ENCODE results near the gene RPL41.

RPL41 gene

DNA sequence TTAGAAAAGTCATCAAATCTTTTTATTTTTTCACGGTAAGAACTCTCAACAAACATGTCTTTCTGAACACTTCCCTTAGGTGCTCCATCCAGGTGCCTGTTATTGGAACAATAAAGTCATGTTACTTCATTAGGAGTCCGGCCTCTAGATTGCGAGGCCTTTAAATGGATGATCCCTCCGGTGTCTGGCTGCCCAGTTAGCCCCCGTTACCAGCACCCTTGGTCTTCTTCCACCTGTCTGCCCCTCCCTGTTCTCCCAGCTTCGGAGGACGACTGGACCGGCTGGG lies 12.7 kb upstream of the RPL41 start:
- no peak for DNase-seq

DNA sequence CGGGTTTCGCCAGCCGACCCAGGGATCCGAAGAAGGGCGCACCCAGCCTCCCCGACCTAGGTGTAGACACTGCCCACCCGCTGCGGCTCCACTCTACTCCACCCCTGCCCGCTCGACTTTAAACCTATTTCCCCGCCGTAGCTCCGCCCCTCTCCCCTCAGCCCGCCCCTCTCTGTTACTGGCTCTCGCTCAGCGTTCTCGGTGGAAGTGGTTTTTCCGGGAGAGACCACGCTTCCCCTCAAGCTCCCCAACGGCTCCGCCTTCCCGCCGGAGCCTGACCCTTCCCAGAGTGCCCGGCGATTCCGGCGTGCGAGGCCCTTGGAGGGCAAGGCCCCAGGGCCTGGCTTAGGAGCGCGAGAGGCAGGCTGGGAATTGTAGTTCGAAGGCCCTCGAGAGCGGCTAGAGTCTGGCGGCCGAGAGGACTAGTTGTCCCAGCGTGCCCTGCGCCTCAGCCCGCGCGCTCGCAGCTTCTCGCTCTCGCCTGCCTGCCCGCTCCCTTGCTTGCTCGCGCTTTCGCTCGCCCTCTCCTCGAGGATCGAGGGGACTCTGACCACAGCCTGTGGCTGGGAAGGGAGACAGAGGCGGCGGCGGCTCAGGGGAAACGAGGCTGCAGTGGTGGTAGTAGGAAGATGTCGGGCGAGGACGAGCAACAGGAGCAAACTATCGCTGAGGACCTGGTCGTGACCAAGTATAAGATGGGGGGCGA lies 12.2 kb upstream of the RPL41 start, which contains the start of gene PA2G4:
PA2G4 (plus strand) TSS at position 451 of the 706 bp plus-strand sequence; CDS start at position 630, 179 bp downstream.
- DNase-seq = peak; percentile 99

DNA sequence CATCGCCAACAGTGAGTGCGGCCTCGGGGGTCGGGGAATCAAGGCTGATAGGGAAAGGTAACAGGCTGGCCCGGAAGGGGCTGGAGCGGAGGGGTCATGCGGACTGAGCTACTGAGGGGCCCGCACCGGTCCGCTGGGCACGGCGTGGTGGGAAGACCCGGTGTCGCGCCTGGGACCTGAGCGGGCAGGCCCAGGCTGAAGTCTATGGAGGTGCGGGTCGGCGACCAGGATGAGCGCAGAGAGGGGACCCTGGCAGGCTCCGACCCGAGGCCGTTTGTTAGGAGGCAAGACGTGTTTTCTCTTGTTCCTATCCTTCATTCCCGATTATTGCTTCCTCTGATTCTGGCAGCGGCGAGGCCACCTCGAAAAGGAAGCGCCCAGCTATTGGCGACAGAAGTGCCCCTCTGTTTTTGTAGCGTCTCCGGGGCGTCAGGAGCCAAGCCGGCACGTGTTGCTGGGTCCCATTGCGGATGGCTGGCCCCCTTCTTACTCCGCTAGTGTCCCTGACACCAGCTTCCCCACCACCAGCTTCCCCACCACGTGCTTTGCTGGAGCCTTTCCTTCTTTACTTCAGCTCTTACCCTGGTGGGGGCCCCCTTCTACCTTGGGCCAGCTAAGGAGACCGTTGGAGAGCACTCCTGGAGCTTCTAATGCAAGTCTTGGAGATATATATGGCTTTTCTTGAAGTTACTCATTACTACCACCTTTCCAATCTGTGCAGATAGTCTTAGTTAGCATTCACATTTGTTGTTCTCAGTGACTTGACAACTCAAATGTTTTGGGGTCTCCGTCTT lies 11.4 kb upstream of the RPL41 start:
- DNase-seq = peak; percentile 26

DNA sequence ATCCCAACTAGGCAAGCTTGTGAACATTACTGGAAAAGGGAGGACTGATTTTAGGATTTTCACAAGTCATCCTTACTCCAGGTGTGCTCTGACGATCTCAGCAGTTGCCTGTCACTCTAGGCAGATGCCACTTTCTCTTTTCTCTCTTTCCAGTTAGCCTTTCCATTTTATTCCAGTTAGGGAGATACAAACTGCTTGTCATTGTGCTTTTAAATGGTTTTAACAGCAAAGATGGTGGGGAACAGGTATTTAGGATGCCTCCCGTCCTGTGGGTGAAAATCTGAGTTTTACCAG lies 10.9 kb upstream of the RPL41 start:
- no peak for DNase-seq

DNA sequence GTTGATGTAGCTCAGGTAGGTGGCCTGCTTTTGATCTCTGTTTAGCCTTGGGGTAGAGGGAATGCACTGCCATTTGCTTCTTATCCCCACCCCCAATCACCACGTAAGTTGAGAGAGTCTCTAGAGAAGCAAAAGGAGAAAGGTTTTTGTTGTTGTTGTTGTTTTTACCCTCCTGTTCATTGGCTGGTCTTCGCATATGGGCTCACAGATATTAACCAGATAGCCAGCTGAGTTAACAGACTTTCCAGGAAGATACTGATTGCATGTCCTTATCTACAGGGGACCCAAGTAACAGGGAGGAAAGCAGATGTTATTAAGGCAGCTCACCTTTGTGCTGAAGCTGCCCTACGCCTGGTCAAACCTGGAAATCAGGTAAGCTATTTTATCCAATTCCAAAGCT lies 9.2 kb upstream of the RPL41 start:
- no peak for DNase-seq

DNA sequence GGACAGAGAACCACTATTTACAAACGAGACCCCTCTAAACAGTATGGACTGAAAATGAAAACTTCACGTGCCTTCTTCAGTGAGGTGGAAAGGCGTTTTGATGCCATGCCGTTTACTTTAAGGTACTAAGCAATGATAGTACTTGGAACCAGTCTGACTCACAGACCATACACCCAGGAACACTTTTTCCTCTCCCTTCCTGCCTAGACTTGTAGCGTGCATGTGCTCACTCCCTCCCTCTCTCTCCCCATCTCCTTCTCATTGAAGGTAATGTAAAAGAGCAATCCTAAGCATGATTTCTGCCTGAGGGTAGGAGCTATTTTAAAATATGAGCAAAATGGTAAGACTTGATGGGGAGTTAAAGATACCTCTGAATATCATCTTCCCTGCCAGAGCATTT lies 5.9 kb upstream of the RPL41 start:
- DNase-seq = no peak

DNA sequence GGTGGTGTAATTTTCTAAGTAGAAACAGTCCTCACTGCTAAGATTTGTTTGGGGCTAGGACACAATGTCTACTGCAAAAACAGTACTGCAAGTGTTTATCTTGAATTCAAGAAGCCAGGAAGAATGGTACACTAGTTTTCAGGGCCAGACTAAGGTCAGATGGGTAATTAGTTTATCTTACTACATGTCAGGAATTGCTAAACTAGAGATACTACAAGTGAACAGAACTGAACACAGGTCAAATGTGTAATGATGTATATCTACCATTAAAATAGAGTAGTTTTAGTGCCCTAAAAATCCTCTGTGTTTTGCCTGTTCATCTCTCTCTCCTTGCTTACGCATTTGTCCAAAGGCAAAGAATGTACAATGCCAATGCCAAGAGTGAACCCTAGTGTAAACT lies 2.3 kb upstream of the RPL41 start:
- no peak for DNase-seq

DNA sequence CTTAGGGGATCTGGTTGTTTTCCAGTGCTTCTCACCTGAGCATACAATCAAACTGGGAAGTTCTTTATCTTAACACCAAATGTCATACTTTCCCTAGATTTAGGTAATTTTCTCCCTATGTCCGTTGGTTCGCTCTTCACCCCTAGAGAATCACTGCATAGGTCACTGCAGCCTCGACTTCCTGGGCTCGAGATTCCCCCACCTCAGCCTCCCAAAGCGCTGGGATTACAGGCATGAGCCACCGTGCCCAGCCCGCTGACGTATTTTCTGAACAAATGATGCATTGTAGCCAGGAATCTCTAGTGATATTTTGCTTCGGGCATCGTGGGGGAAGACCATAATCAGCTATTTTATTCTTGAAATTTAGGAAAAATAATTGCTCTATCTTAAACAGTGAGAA lies 1.1 kb upstream of the RPL41 start:
- DNase-seq = no peak

DNA sequence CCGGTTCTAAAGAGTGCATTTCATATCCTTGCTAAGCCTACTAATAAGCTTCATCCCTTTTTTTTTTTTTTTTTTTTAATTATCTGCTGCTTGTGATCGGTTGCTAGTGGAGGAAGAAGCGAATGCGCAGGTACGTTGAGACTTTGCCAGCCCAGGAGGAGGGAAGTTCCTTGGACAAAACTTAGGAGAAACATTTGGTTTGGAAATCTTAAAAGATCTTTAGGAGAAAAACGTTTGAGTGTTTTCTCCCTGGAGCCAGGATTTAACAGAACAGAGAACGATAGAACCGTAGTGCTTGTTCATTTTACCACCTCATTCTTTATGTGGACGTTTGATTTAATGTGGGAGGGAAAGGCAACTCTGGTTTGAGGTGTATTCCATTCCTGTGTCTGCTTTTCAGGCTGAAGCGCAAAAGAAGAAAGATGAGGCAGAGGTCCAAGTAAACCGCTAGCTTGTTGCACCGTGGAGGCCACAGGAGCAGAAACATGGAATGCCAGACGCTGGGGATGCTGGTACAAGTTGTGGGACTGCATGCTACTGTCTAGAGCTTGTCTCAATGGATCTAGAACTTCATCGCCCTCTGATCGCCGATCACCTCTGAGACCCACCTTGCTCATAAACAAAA lies 761 bp downstream of the RPL41 start:
- peak; percentile 11 for DNase-seq

DNA sequence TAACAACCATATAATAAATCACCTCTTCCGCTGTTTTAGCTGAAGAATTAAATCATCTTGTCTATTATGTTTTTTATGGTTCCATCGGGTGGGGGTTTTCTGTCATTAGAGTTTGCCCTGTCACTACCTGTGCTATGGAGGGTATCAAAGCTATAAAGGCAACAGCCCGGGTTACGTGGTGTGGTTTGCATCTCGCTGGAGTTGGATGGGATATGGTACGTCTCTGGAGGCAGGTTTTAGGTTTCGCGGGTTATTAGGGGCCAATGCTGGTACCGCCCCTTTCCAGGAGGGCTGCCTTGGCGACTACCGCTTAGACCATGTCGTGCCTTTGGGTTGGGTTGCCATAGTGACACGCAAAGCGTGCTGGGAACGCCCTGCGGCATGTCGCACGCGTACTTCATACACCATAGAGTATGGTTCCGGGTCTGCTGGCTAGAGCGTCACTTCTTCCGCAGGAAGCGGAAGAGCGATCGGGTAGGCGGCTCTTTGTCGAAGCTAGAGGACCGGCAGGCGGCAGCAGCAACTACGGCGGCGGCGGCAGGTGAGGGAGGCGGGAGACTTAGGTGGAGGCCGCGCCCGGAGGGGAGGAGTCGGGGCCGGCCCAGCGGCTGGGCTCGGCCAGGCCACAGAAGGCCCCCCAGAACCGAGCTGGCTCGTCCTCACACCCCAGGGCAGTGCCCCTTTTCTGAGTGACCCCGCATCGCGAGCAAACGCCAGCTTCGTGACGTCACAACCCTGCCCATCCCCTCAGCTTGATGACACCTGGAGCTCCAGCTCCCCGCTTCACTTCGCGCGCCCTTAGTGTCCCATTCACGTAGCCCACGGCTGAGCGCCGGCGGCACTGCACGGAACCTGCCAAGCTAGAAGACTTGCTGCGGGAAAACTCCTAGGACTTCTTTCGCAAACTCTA lies 1.6 kb downstream of the RPL41 start, which contains the start of gene ZC3H10:
ZC3H10 (plus strand) TSS at position 489 of the 910 bp plus-strand sequence. CDS start 2,297 bp downstream, outside the sequence.
- peak; percentile 99 for DNase-seq

DNA sequence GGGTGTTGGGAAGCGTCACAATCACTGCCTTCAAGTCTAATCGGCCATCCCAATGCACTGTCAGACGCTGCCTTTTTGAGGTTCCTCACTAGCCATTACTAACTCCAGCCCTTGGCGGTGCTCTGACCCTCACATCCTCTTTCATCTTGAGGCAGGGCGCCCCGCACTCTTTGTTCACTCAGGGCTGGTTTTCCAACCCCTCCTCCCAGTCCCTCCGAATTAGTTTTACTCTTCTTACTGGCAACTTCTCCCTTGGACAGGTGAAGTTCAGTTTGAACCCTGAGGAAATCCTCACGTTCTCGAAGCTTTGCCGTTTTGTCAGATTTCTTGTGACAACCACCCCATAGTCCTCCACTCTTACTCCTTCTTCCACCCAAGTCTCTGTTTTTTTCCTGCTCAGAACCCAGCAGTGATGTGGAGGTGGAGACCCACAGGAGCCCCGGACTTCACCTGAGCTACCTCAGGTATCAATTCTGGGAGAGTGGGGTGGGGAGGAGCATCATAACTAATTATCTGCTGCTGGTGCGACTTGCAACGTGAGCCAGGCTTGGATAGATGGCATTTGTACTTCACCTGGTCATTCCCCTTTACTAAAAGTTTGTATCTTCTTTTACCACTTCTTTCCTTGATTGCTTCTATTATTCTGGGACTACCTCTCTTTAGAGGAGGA lies 2.4 kb downstream of the RPL41 start:
- no peak for DNase-seq

DNA sequence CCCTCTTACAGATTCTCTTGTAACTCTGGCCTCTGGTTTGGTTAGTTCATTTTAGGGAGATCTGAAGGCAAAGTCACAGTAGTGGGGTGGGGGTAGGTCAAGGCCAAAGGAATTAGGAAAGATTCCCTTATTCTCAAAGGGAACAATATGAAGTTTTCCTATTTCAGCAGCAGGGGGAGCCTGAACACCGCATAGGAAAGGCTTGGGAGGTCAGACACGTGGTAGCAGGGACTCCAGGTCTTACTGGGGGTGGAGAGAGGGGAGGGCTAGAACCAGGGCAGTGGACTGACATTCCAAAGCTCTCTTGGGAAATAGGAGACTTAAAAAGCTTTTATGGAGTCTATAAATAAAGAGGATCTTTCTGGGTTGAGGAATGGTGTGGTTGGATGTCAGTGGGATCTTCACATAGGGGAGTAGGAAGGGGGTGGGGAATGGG lies 2.9 kb downstream of the RPL41 start:
- DNase-seq = peak; percentile 78

DNA sequence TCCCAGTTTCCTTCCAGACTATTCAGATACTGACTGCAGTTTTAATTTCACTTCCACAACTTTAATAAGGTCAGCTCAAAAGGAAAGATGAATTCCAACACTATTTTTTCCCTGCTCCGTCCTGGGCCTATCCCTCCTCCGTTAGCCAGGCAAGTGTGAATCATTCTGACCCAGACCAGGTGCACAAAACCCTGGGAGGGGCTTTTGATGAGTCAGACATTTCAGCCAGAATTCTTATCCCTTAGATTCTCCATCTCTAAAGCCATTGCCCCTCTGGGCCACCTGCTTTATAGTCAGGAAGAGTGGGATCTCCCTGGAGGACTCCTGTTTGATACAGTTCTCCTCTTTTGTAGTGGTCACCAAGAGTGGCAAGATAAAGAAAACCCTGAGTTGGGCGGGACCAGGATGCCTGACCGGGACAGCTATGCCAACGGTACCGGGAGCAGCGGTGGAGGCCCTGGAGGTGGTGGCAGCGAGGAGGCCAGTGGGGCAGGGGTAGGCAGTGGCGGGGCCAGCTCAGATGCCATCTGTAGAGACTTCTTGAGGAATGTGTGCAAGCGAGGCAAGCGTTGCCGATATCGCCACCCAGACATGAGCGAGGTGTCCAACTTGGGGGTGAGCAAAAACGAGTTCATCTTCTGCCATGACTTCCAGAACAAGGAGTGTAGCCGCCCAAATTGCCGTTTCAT lies 3.9 kb downstream of the RPL41 start:
- DNase-seq = no peak

DNA sequence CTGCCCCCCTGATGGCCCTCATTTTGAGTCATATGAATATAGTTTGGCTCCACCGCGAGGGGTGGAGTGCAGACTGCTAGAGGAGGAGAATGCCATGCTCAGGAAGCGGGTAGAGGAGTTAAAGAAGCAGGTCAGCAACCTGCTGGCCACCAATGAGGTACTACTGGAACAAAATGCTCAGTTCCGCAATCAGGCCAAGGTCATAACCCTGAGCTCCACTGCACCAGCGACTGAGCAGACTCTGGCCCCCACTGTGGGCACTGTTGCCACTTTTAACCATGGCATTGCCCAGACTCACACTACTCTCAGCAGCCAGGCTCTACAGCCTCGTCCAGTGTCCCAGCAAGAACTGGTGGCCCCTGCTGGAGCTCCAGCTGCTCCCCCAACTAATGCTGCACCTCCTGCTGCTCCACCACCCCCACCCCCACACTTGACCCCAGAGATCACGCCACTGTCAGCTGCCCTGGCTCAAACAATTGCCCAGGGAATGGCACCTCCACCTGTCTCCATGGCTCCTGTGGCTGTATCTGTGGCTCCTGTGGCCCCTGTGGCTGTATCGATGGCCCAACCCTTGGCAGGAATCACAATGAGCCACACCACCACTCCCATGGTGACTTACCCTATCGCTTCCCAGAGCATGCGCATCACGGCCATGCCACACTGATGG lies 4.9 kb downstream of the RPL41 start:
- DNase-seq = no peak

DNA sequence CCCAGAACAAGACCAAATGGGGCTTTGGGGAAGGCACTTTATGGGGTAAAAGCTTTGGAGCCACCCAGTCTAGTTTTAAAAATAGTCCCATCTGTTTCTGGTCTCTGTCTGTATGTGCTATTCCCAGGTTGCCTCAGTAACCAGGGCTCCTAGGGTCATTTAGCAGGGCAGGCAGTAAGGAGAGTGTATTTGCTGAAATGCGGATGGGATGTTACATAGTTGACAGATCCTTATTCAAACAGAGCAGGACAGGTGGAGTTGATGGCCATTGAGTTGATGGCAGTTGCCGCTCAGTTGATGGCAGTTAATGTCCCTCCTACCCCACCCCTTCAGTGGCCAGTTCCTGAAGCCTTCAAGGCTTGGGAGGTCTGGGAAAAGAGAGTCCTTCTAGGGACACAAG lies 6.2 kb downstream of the RPL41 start:
- DNase-seq = no peak

DNA sequence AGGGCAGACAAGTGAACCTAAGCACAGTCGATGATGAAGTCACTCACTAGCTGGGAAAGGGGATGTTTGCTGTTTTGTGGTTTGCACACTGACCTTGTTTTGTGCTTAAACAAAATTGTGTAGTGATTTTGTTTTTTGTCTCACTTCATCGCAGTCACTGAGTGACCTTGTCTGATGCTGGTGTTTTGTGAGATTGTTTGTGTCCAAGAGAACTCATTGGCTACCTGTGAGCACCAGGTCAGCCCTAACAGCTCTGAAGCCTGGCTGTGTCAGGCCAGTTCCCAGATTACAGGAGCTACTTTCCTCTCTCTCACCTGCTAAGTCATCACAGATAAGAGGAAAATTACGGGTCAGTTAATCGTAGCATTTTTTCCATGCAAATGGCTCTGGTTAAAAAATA lies 7.7 kb downstream of the RPL41 start:
- DNase-seq = no peak

DNA sequence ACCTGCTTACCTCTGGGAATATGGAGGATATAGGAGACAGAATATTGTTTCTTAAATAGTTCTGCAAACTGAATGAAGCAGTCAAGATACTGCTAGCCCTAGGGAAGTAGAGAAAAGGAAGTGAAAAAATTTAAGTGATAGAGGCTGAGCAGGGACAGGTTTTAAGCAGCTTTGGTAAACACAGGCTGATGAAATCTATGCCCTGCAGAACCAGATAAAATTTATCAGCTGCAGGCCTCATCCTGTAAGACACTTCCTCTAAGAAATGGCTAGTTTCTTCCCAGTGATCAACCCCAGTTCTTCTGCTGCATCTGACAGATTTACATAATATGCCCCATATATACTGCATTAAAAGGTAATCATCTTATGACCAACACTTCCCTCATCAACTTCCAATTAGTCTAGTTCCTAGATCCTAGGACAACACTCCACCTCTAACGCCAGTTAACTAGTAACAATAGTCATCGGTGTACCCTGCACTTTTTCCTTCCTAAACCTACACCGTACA lies 10.4 kb downstream of the RPL41 start:
- peak; percentile 24 for DNase-seq

DNA sequence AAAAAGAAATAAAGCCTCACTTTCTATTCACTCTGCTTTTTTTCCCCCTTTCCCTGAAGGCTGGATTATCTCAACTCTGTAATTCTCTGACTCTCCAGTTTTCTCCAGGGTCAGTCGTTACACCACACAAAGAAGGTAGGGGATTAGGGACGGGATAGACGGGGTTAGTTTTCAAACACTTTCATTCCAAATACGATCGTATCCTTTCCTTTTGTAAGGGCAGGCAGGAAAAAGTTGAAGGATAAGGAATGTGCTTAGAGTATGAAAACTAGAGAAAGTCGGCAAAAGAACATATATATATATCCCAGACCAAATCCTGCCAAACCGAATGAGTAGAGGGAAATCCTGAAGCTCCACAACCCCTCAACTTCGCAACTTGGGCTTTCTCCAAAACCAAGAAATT lies 11.1 kb downstream of the RPL41 start:
- no peak for DNase-seq

DNA sequence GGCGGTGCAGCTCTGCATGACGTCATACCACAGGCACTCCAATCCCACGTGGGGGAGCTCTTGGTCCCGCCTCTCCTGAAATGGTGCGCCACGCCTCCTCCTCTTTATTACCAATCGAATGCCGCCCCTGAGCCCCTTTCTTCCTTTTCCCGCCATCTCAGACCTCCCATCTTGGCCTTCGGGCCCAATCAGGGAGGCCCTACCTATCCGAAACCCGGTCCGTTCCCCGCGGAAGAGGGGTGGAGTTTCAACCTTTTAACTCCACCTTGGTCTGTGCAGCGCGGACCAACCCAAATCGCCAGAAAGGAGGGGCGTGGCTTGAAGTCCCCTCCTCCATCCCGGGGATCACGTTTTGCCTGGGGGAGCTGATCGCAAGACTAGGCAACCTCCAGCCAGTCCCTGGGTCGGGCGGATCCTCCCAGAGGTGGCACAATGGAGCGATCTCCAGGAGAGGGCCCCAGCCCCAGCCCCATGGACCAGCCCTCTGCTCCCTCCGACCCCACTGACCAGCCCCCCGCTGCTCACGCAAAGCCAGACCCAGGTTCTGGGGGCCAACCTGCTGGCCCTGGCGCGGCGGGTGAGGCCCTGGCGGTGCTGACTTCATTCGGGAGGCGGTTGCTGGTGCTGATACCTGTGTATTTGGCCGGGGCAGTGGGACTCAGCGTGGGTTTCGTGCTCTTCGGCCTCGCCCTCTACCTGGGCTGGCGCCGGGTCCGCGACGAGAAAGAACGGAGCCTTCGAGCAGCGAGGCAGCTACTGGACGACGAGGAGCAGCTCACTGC lies 11.6 kb downstream of the RPL41 start, which contains the start of gene ESYT1:
ESYT1 (plus strand) TSS at position 380 of the 782 bp plus-strand sequence; CDS start at position 433, 53 bp downstream.
- DNase-seq = peak; percentile 100

DNA sequence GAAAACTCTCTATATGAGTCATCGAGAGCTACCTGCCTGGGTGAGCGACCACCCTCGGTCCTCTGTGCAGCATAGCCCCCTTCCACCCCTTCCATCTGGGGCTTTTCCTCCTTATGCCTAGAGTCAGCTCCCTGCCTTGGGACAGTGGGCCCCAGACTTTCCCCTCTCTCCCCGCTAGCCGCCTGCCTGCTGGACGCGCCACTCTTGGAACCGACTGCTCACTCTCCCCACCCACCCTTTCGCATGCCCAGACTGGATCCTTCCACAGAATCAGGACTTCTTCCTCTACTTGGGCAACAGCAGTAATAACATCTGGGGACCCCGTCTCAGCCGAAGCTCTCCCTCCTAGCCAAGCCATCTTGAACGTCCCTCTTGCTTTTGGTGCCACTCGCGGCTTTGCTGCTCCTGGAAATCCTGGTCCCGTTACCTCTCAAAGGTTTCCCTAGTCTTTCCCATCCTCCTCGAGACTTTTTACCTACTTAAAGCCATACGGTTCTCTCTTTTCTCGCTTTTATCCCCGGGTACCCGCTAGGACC lies 12.3 kb downstream of the RPL41 start:
- DNase-seq = no peak
